HepG2 (cell line): ENCODE results near the gene PRKCZ. TPM values are rescaled to one million over a fixed set of nuclear protein-coding genes. Genes with fewer than 3 reads are reported as not detected.

Experiments
- ATAC-seq: fragments of 200-7000 bp; cut with Tn5 transposase; 3 replicates; pipeline ENCODE4 v1.9.1; 2020; ENCODE audit warnings: mild to moderate bottlenecking, moderate library complexity
- Bru-seq: library from RNA; stranded (reverse); fragments of 400-500 nt; gene quantifications from one replicate; lab custom pipeline; 2021; lab: Mats Ljungman, UMichigan
- BruChase-seq, 2 experiments: library from RNA; stranded (reverse); fragments of 400-500 nt; gene quantifications; one replicate each; lab custom pipeline; 2021; lab: Mats Ljungman, UMichigan
- BruUV-seq: library from RNA; stranded (reverse); fragments of 400-500 nt; replicated peaks from 2 replicates; lab custom pipeline; 2021; lab: Mats Ljungman, UMichigan
- CTCF ChIA-PET: fragments of 300-600 bp; formaldehyde crosslinking; extraction: SDS; loops from one replicate; lab custom pipeline; 2021; ENCODE audit warnings: low total read pairs, inconsistent platforms, low intra/inter-chr PET ratio; lab: Yijun Ruan, JAX
- POLR2A ChIA-PET: fragments of 350-600 bp; sonication (Branson Sonifier 250); formaldehyde crosslinking; loops from one replicate; lab custom pipeline; 2020; ENCODE audit warnings: antibody characterized with exemption, inconsistent platforms; lab: Yijun Ruan, JAX
- DNase-seq: peaks from one replicate; pipeline ENCODE4 v3.0.0-alpha.2; 2015; ENCODE audit warnings: low spot score
- FAIRE-seq: peaks from 3 replicates; lab custom pipeline; 2011; peaks lifted over from hg19 to GRCh38; lab: Jason Lieb, UNC
- H2AFZ ChIP-seq: one replicate; pipeline ENCODE4 v1.6.1; 2011; ENCODE audit warnings: low read length, inconsistent platforms
- H3K27ac ChIP-seq: fragments of 300-600 bp; 3 replicates; pipeline ENCODE4 v1.8.0; 2011; ENCODE audit warnings: mixed run types, mild to moderate bottlenecking, mixed read lengths, low read length, inconsistent platforms; ENCODE audit not compliant: insufficient read depth; ENCODE audit errors: extremely low read length
- H3K27me3 ChIP-seq, 2 experiments: fragments of 200-600 bp in 1 of 2; 2 replicates in 1 of 2; 3 replicates in 1 of 2; pipeline versions ENCODE4 v1.6.0 to v1.8.0; 2011; ENCODE audit warnings: low read length in 2 of 2, mild to moderate bottlenecking in 2 of 2, moderate library complexity in 2 of 2, inconsistent platforms in 1 of 2; ENCODE audit not compliant: insufficient read depth in 2 of 2, control insufficient read depth in 1 of 2
- H3K36me3 ChIP-seq, 2 experiments: fragments of 200-600 bp in 1 of 2; replicated peaks in 1 of 2; 2 replicates in 1 of 2; 3 replicates in 1 of 2; pipeline versions ENCODE4 v1.5.1 to v1.8.0; 2011; ENCODE audit warnings: low read length in 2 of 2, inconsistent platforms in 1 of 2; ENCODE audit not compliant: insufficient read depth in 2 of 2, control insufficient read depth in 1 of 2
- H3K4me1 ChIP-seq: 2 replicates; pipeline ENCODE4 v1.5.1; 2012; ENCODE audit warnings: low read length, inconsistent platforms; ENCODE audit not compliant: insufficient read depth
- H3K4me2 ChIP-seq: 2 replicates; pipeline ENCODE4 v1.6.0; 2011; ENCODE audit warnings: low read depth, low read length, inconsistent platforms
- H3K4me3 ChIP-seq, 3 experiments: fragments of 200-600 bp in 1 of 3; sonication (generic), shearing (Covaris generic) in 1 of 3; replicated peaks in 1 of 3; 2 replicates each; pipeline ENCODE4 v1.5.1; 2011 to 2016; ENCODE audit warnings: low read length in 3 of 3, inconsistent platforms in 2 of 3, low read depth in 2 of 3, mild to moderate bottlenecking in 2 of 3, control low read depth in 1 of 3, mixed read lengths in 1 of 3; ENCODE audit not compliant: insufficient read depth in 1 of 3
- H3K79me2 ChIP-seq: one replicate; pipeline ENCODE4 v1.6.1; 2011; ENCODE audit warnings: low read length, inconsistent platforms; ENCODE audit not compliant: insufficient read depth
- H3K9ac ChIP-seq: 2 replicates; pipeline ENCODE4 v1.6.0; 2011; ENCODE audit warnings: mild to moderate bottlenecking, low read depth, low read length, inconsistent platforms; ENCODE audit not compliant: insufficient read depth
- H3K9me3 ChIP-seq: 2 replicates; pipeline ENCODE4 v1.5.1; 2012; ENCODE audit warnings: mild to moderate bottlenecking, low read length
- H4K20me1 ChIP-seq: 2 replicates; pipeline ENCODE4 v1.6.0; 2011; ENCODE audit warnings: inconsistent platforms, mild to moderate bottlenecking, low read length, moderate library complexity; ENCODE audit not compliant: insufficient read depth
- CHD2 ChIP-seq: IDR thresholded peaks from 2 replicates; pipeline ENCODE4 v1.6.1; 2011; ENCODE audit warnings: low read depth, low read length, improper control_type of control experiment
- FOXP1 ChIP-seq, 2 experiments: fragments of 450-650 bp in 1 of 2; IDR thresholded peaks; 2 replicates each; pipeline ENCODE4 v1.6.1; 2017 to 2018; ENCODE audit warnings: antibody characterized with exemption in 1 of 2
- FUBP1 ChIP-seq: sonication (generic); formaldehyde crosslinking; IDR thresholded peaks from 2 replicates; pipeline ENCODE4 v1.5.1; 2020; ENCODE audit warnings: missing genetic modification reagents, mild to moderate bottlenecking, borderline replicate concordance
- KDM5A ChIP-seq: fragments of 200-600 bp; sonication (generic); IDR thresholded peaks from 2 replicates; pipeline ENCODE4 v1.7.0; 2018; ENCODE audit warnings: antibody characterized with exemption, mild to moderate bottlenecking, low read length, borderline replicate concordance
- RXRB ChIP-seq: IDR thresholded peaks from 2 replicates; pipeline ENCODE4 v1.6.1; 2016; ENCODE audit warnings: borderline replicate concordance, missing genetic modification reagents, missing compliant biosample characterization
- ZFP82 ChIP-seq: sonication (generic); formaldehyde crosslinking; IDR thresholded peaks from 2 replicates; pipeline ENCODE4 v1.5.1; 2020; ENCODE audit warnings: mild to moderate bottlenecking, missing genetic modification reagents, borderline replicate concordance
- ZNF205 ChIP-seq: IDR thresholded peaks from 2 replicates; pipeline ENCODE4 v1.6.1; 2018; ENCODE audit warnings: missing biosample characterization, missing genetic modification reagents
- ZNF362 ChIP-seq: sonication (generic); formaldehyde crosslinking; IDR thresholded peaks from 2 replicates; pipeline ENCODE4 v1.4.0; 2020; ENCODE audit warnings: missing genetic modification reagents, mild to moderate bottlenecking, borderline replicate concordance
- ZNF562 ChIP-seq: sonication (generic); formaldehyde crosslinking; IDR thresholded peaks from 2 replicates; pipeline ENCODE4 v1.8.0; 2022; ENCODE audit warnings: missing genetic modification reagents, borderline replicate concordance
- ZNF770 ChIP-seq: sonication (generic); formaldehyde crosslinking; IDR thresholded peaks from 2 replicates; pipeline ENCODE4 v1.5.0; 2020; ENCODE audit warnings: mild to moderate bottlenecking, missing genetic modification reagents
- WGBS: methylation state at CpG from one replicate; pipeline ENCODE4 v1.1.6; 2017; ENCODE audit warnings: low lambda C conversion rate; 5-methylcytosine and 5-hydroxymethylcytosine counted together
- in situ Hi-C: cut with HindIII; loops from 2 replicates; pipeline ENCODE4 v1.10.0; 2017; ENCODE audit warnings: low pct_unique_long_range_greater_than_20kb; ENCODE audit not compliant: extremely low pct_ligation_motif_present
- intact Hi-C: fragments of 100-400 bp; cut with micrococcal nuclease; formaldehyde crosslinking; loops from one replicate; pipeline ENCODE4 v1.10.0; 2022; ENCODE audit not compliant: unreplicated experiment
- long read RNA-seq, 2 experiments: library from RNA in 1 of 2; library from polyadenylated mRNA in 1 of 2; stranded (forward) in 1 of 2; unstranded in 1 of 2; transcript quantifications; one replicate each; pipeline ENCODE4 v2.0.0, GENCODE V29; 2019 to 2022
- polyA minus RNA-seq, 3 experiments: library from RNA; depleted of rRNA, polyadenylated mRNA; stranded (reverse); fragments of >200 nt; gene quantifications; 2 replicates each; pipeline ENCODE4 v1.2.3, GENCODE V29; 2011; ENCODE audit warnings: low replicate concordance in 1 of 3
- polyA plus RNA-seq, 8 experiments: library from polyadenylated mRNA; depleted of rRNA in 3 of 8; stranded (reverse) in 7 of 8; unstranded in 1 of 8; fragments of >200 nt; fragmentation: Illumina TruSeq in 4 of 8; extraction: Trizol in 4 of 8; gene quantifications; 2 replicates each; pipeline versions ENCODE4 v1.2.1 to v1.2.3, GENCODE V29; 2011 to 2016; ENCODE audit warnings: low read depth in 4 of 8, missing spikeins in 1 of 8, mixed read lengths in 1 of 8; ENCODE audit not compliant: insufficient read depth in 1 of 8
- total RNA-seq, 5 experiments: library from RNA; depleted of rRNA; stranded (reverse); fragments of >200 nt; fragmentation: Illumina TruSeq; extraction: Trizol; gene quantifications; 2 replicates each; pipeline ENCODE4 v1.2.3, GENCODE V29; 2016; ENCODE audit warnings: low read depth in 1 of 5

The PRKCZ gene
- total RNA-seq (2016; rRNA removed; fragmentation: Illumina TruSeq; extraction: Trizol): 21.9 and 34.7 TPM in 2 replicates
- total RNA-seq (2016; cell fraction: cytosol; rRNA removed; fragmentation: Illumina TruSeq; extraction: Trizol; ENCODE audit: low read depth): 25.5 and 28.3 TPM in 2 replicates
- 20.0 and 36.5 TPM in 2 replicates for total RNA-seq (2016; cell fraction: insoluble cytoplasmic fraction; rRNA removed; fragmentation: Illumina TruSeq; extraction: Trizol)
- total RNA-seq (2016; cell fraction: membrane; rRNA removed; fragmentation: Illumina TruSeq; extraction: Trizol): 37.0 and 42.3 TPM in 2 replicates
- total RNA-seq (2016; cell fraction: nucleus; rRNA removed; fragmentation: Illumina TruSeq; extraction: Trizol): 30.0 and 34.9 TPM in 2 replicates
- 85.2 and 85.8 TPM in 2 replicates for polyA plus RNA-seq (2011; rRNA removed)
- 52.8 and 75.3 TPM in 2 replicates for polyA plus RNA-seq (2011; cell fraction: cytosol; rRNA removed)
- polyA plus RNA-seq (2011; cell fraction: nucleus; rRNA removed): 132 and 197 TPM in 2 replicates
- 47.5 and 47.9 TPM in 2 replicates for polyA plus RNA-seq (2012)
- 23.5 and 27.3 TPM in 2 replicates for polyA plus RNA-seq (2016; cell fraction: cytosol; fragmentation: Illumina TruSeq; extraction: Trizol; ENCODE audit: low read depth)
- 26.8 and 34.6 TPM in 2 replicates for polyA plus RNA-seq (2016; cell fraction: insoluble cytoplasmic fraction; fragmentation: Illumina TruSeq; extraction: Trizol; ENCODE audit: low read depth)
- polyA plus RNA-seq (2016; cell fraction: membrane; fragmentation: Illumina TruSeq; extraction: Trizol; ENCODE audit: low read depth): 39.3 and 40.3 TPM in 2 replicates
- polyA plus RNA-seq (2016; cell fraction: nucleus; fragmentation: Illumina TruSeq; extraction: Trizol; ENCODE audit: insufficient read depth, low read depth): 76.9 and 79.5 TPM in 2 replicates
- polyA minus RNA-seq (2011; rRNA and poly(A)+ RNA removed; ENCODE audit: low replicate concordance): 29.4 and 69.2 TPM in 2 replicates
- polyA minus RNA-seq (2011; cell fraction: cytosol; rRNA and poly(A)+ RNA removed): 14.4 and 24.4 TPM in 2 replicates
- 41.4 and 57.0 TPM in 2 replicates for polyA minus RNA-seq (2011; cell fraction: nucleus; rRNA and poly(A)+ RNA removed)
- percentile 57 among the genes with signal in this experiment for Bru-seq, nascent RNA
- percentile 69 among the genes with signal in this experiment for BruChase-seq, experiment 1, labeled RNA remaining after a 6-hour chase
- percentile 66 among the genes with signal in this experiment for BruChase-seq, experiment 2, labeled RNA remaining after a 2-hour chase
- long read RNA-seq, experiment 1, transcript PRKCZ-201 (18 exons, 2,326 nt): major isoform, 22 of 70 reads
- long read RNA-seq, experiment 1, partial matches to known transcripts: 19 of 70 reads
- long read RNA-seq, experiment 1, other reads (novel, unspliced or antisense): 29 of 70 reads
- long read RNA-seq, experiment 2, transcript PRKCZ-201 (18 exons, 2,326 nt): major isoform, 37 of 109 reads
- long read RNA-seq, experiment 2, partial matches to known transcripts: 17 of 109 reads
- long read RNA-seq, experiment 2, other reads (novel, unspliced or antisense): 53 of 109 reads

GRCh38 chr1:2049718-2050431 is at the start of gene PRKCZ:
Gene PRKCZ, plus strand, starts transcription at chr1:2050411. Its CDS starts 220 bp downstream, at chr1:2050631.
- ChIA-PET CTCF (no interaction called here), POLR2A (interaction anchor here (1.0 to 1.1 kb wide), 2 partner anchors 12 to 107 kb away, joined by 3 read pairs; no protein-coding TSS in a partner anchor)
- BruUV-seq: no TSS peak
- ATAC-seq (peak; percentile 59), FAIRE-seq (no peak), DNase-seq (peak; percentile 84)
- WGBS: 2% methylated on average over 9 of the region's 83 CpGs
- H3K79me2 ChIP-seq: peaks cover 3% of the 10 kb centered on the region
- in situ Hi-C loops: loop anchor here (5.0 kb wide), 1 partner anchor 88 kb away; no protein-coding TSS in a partner anchor
- H3K4me3 ChIP-seq: peak within 1 kb of the TSS; percentile 80 to 90 (median 89)
- H3K27me3 ChIP-seq: peaks cover 2 to 8% of the 10 kb centered on the region in 2 experiments; a peak in 1 of 5 replicates
- no peak within 1 kb of the TSS for H2AFZ ChIP-seq
- H3K36me3 ChIP-seq: no peaks in the 10 kb centered on the region
- peak within 1 kb of the TSS; percentile 98 for H3K4me2 ChIP-seq
- peak within 1 kb of the TSS; percentile 99 for H3K27ac ChIP-seq
- no peaks in the 10 kb centered on the region for H3K9me3 ChIP-seq
- H3K9ac ChIP-seq: peak within 1 kb of the TSS; percentile 91
- intact Hi-C loops: loop anchor here (1.0 to 5.0 kb wide), 2 partner anchors 88 to 141 kb away; no protein-coding TSS in a partner anchor
- H3K4me1 ChIP-seq: peaks cover 68% of the 10 kb centered on the region
- 0 out of 2 replicates have a peak, but pooled peaks cover 5% of the 10 kb centered on the region for H4K20me1 ChIP-seq
- 0 out of 2 replicates have a peak, but pooled peaks have one; percentile 60 for TF ChIP-seq FUBP1 (CRISPR knock-in tag)
- peak; percentile 32; the same call in 1 of the 2 replicates for TF ChIP-seq ZNF362 (CRISPR knock-in tag)
- 0 out of 2 replicates have a peak, but pooled peaks have one; percentile 33 for TF ChIP-seq ZFP82 (CRISPR knock-in tag)
- TF ChIP-seq ZNF562 (CRISPR knock-in tag): no peak
- TF ChIP-seq FOXP1 (IDR thresholded peaks at IDR 0.05): no peak
- TF ChIP-seq FOXP1 (CRISPR knock-in tag; IDR thresholded peaks at IDR 0.05): no peak
- no peak; the same call in 1 of the 2 replicates for TF ChIP-seq ZNF205
- peak; percentile 19; the same call in 1 of the 2 replicates for TF ChIP-seq RXRB (CRISPR knock-in tag)
- no peak; the same call in 1 of the 2 replicates for TF ChIP-seq KDM5A
- 0 out of 2 replicates have a peak, but pooled peaks have one; percentile 52 for TF ChIP-seq ZNF770 (CRISPR knock-in tag)
- TF ChIP-seq CHD2: peak; percentile 65; the same call in 1 of the 2 replicates
